Gastroesophageal sphincter (tissue), 4 donors: Measurements from ENCODE around the gene CCDC122. TPM values are rescaled to one million over a fixed set of nuclear protein-coding genes. Genes with fewer than 3 reads are reported as not detected.

ENCODE experiments used
- ATAC-seq: fragments of 150-250 bp; one replicate; pipeline ENCODE4 v1.9.1; 2016; ENCODE audit warnings: mild to moderate bottlenecking, moderate library complexity
- H3K27ac ChIP-seq, 4 donors: fragments of 200-600 bp; sonication (generic) in 3 of 4; 1 replicate in 3 of 4; 2 replicates in 1 of 4; pipeline ENCODE4 v1.5.1; 2016 to 2019
- H3K27me3 ChIP-seq: fragments of 200-600 bp; sonication (generic); one replicate; pipeline ENCODE4 v1.5.1; 2019
- H3K36me3 ChIP-seq, 2 donors: fragments of 200-600 bp; sonication (generic); one replicate each; pipeline ENCODE4 v1.5.1; 2019; ENCODE audit warnings: control low read depth in 1 of 2
- H3K4me1 ChIP-seq, 3 donors: fragments of 200-600 bp; sonication (generic); 1 replicate in 2 of 3; 2 replicates in 1 of 3; pipeline ENCODE4 v1.5.1; 2016 to 2019; ENCODE audit warnings: control low read depth in 2 of 3
- H3K4me3 ChIP-seq, 2 donors: fragments of 200-600 bp; sonication (generic); one replicate each; pipeline ENCODE4 v1.5.1; 2019; ENCODE audit warnings: mild to moderate bottlenecking in 1 of 2, moderate library complexity in 1 of 2
- H3K9me3 ChIP-seq, 3 donors: fragments of 200-600 bp; sonication (generic); one replicate each; pipeline ENCODE4 v1.5.1; 2017 to 2019; ENCODE audit warnings: control low read depth in 2 of 3
- EP300 ChIP-seq: sonication (generic); formaldehyde crosslinking; IDR thresholded peaks from one replicate; pipeline ENCODE4 v1.6.1; 2017; ENCODE audit warnings: antibody characterized with exemption, mild to moderate bottlenecking
- POLR2A ChIP-seq, 2 donors: fragments of 450-650 bp; IDR thresholded peaks; one replicate each; pipeline ENCODE4 v1.6.1; 2017; ENCODE audit warnings: antibody characterized with exemption in 2 of 2, mild to moderate bottlenecking in 2 of 2, moderate library complexity in 1 of 2
- POLR2AphosphoS5 ChIP-seq: sonication (generic); formaldehyde crosslinking; IDR thresholded peaks from one replicate; pipeline ENCODE4 v1.6.1; 2017; ENCODE audit warnings: antibody characterized with exemption
- WGBS, 2 donors: methylation state at CpG; one replicate each; pipeline ENCODE4 v1.1.5; 2018; ENCODE audit warnings: low coverage in 1 of 2; 5-methylcytosine and 5-hydroxymethylcytosine counted together
- total RNA-seq, 4 donors: library from RNA; depleted of rRNA; stranded (reverse); fragments of >200 nt; gene quantifications; one replicate each; pipeline ENCODE4 v1.1.0, GENCODE V29; 2016
- TF ChIP-seq, protein P1 (sequence below), 4 experiments: fragments of 200-600 bp in 2 of 4; fragments of 450-650 bp in 2 of 4; sonication (generic) in 1 of 4; IDR thresholded peaks; one replicate each; pipeline ENCODE4 v1.5.1; 2017 to 2019; ENCODE audit warnings: antibody characterized with exemption in 4 of 4, mild to moderate bottlenecking in 2 of 4, moderate library complexity in 2 of 4

The CCDC122 gene
- total RNA-seq, 4 donors from 2014 or later, result 3.6 to 5.3 (median 4.0) TPM

DNA sequence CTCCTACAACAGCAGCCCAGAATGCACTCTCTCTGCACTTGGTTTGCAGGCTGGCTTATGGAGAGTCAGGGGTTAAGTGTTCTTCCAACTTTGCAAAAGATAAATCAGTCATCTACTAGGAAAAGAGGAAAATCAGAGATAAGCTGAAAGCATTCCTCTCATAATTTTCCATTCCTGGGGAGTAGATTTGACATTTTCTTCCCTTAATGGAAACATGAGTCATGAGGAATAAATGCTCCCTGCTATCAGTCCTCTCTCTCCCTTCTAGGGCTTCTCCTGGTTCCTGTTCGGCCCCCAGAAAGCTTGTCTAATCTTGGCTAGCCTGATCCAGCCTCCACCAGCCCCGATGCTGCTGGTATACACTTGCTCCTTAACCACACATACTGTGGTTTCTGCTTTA lies 64.3 kb downstream of the CCDC122 start:
- no peak for ATAC-seq
- no peak overlapping the region for H3K27ac ChIP-seq
- TF ChIP-seq EP300, result no peak
- no peak for TF ChIP-seq POLR2A (IDR thresholded peaks at IDR 0.05)
- no peak for TF ChIP-seq POLR2AphosphoS5
- TF ChIP-seq, protein P1, sequence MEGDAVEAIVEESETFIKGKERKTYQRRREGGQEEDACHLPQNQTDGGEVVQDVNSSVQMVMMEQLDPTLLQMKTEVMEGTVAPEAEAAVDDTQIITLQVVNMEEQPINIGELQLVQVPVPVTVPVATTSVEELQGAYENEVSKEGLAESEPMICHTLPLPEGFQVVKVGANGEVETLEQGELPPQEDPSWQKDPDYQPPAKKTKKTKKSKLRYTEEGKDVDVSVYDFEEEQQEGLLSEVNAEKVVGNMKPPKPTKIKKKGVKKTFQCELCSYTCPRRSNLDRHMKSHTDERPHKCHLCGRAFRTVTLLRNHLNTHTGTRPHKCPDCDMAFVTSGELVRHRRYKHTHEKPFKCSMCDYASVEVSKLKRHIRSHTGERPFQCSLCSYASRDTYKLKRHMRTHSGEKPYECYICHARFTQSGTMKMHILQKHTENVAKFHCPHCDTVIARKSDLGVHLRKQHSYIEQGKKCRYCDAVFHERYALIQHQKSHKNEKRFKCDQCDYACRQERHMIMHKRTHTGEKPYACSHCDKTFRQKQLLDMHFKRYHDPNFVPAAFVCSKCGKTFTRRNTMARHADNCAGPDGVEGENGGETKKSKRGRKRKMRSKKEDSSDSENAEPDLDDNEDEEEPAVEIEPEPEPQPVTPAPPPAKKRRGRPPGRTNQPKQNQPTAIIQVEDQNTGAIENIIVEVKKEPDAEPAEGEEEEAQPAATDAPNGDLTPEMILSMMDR (IDR thresholded peaks at IDR 0.05), result no peak
- no peaks in the 10 kb centered on the region for H3K36me3 ChIP-seq
- H3K4me1 ChIP-seq, result peaks cover 0 to 6% (median 0%) of the 10 kb centered on the region in 3 donors
- no peaks in the 10 kb centered on the region for H3K9me3 ChIP-seq
- H3K4me3 ChIP-seq, result no peak overlapping the region
- 18 to 23% methylated on average over 2 of the region's 2 CpGs for WGBS, 2 donors
- no peaks in the 10 kb centered on the region for H3K27me3 ChIP-seq

DNA sequence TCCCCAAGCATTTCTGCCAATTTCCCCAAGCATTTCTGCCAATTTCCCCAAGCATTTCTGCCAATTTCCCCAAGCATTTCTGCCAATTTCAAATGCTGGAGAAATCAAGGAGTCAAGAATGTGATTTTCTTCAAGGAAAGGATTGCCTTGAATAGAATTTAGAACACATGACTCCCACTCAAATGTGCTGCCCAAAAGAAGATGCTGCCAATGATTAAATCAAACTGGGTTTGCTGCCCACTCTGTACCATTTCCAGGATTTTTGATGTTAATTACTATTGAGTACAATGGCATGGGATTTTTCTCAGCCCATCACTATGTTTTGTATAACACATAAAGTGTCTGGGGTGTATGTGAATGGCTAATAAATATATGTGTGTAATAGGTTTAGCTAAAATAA lies 70.9 kb downstream of the CCDC122 start:
- ATAC-seq, result no peak
- TF ChIP-seq, protein P1 (IDR thresholded peaks at IDR 0.05), result no peak
- TF ChIP-seq POLR2AphosphoS5 (no peak), EP300 (no peak), POLR2A (IDR thresholded peaks at IDR 0.05) (no peak)
- H3K27ac ChIP-seq, result no peak overlapping the region

DNA sequence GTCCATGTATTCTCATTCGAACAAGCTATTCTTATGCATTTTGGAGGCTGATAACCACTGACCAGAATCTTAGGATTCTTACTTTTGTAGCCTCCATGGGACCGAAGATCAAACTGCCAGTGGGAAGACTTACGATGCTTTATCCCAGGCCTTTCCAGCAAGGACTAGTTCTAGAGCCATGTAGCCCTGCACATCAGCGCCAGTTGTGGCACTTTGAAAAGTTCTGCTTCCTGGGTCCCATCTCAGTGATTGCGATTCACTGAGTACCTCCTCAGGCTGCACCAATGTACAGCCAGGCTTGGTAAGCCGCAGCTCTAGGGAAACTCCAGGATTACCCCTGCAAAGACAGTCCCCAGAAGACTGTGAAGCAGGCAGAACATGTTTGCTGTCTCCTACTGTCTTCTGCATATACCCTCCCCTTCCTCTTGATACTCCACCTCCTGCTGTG lies 73.8 kb downstream of the CCDC122 start:
- H3K9me3 ChIP-seq, result no peaks in the 10 kb centered on the region
- no peaks in the 10 kb centered on the region for H3K27me3 ChIP-seq
- H3K36me3 ChIP-seq, result no peaks in the 10 kb centered on the region
- peaks cover 0 to 8% (median 0%) of the 10 kb centered on the region in 3 donors for H3K4me1 ChIP-seq
- H3K4me3 ChIP-seq, result no peak overlapping the region
- TF ChIP-seq, protein P1 (IDR thresholded peaks at IDR 0.05), result no peak
- no peak for ATAC-seq
- WGBS, 2 donors, result 90% methylated on average over 5 of the region's 6 CpGs; no CpG with 5 or more reads in 1 of the 2 donors
- no peak overlapping the region for H3K27ac ChIP-seq

More for the DNA sequence above, 70.9 kb downstream of the CCDC122 start:
- Histone ChIP-seq H3K4me3 (no peak overlapping the region), H3K36me3 (no peaks in the 10 kb centered on the region), H3K9me3 (no peaks in the 10 kb centered on the region), H3K4me1 (peaks cover 0 to 8% (median 0%) of the 10 kb centered on the region in 3 donors), H3K27me3 (no peaks in the 10 kb centered on the region)

DNA sequence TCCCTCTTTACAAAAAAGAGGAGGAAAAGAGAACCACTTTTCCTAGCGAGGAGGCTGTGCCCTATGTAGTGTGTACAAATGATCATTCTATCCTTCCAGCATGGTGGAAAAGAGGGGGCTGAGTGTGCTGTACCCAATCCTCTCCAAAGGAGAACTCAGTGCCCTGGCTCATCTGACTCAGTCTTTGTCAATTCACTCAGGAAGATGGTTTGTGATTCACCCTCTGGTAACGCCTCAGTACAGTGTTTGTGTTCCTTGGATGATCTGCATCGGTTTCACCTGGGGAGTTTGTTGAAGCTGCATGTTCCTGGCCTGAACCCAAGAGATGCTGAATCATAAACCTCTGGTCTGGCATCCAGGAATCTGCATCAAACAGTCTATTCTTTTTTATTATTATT lies 74.5 kb downstream of the CCDC122 start:
- Histone ChIP-seq H3K27me3 (no peaks in the 10 kb centered on the region), H3K4me3 (no peak overlapping the region), H3K4me1 (peaks cover 0 to 8% (median 0%) of the 10 kb centered on the region in 3 donors), H3K9me3 (no peaks in the 10 kb centered on the region), H3K27ac (peak overlapping the region in 2 of 4 donors; percentile 48 to 60), H3K36me3 (no peaks in the 10 kb centered on the region)
- 14 to 32% methylated on average over 2 to 3 of the region's 3 CpGs for WGBS, 2 donors
- TF ChIP-seq, protein P1 (IDR thresholded peaks at IDR 0.05), result no peak
- no peak for TF ChIP-seq POLR2A (IDR thresholded peaks at IDR 0.05)
- no peak for TF ChIP-seq POLR2AphosphoS5
- TF ChIP-seq EP300, result no peak
- ATAC-seq, result no peak

DNA sequence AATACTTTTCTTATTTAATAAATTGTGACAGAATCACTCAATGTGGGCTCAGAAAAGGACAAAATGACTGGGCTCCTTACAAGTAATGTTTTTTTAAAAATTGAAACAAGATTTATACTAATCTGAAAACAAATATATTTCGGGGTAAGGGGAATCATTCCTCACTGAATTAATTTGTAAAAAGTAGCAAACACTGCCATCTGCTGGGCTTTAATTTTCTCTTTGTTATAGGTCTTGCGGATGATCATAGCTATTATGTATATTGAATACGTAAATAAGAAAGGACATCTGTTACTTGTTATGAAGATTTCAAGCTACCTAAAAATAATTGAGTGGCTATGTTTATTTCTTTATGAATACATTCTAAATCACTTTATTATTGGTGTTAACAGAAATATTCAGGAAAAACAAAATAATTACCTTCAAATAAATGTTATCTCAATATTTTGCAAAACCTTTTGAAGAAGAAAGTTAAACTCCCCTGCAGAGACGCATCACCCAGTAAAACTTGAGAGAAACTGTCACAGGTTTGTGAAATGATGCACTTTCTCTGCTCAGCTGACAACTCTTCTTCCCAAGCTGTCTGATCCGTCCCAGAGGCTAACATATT lies 75.0 kb downstream of the CCDC122 start:
- 0 to 14% methylated on average over 5 of the region's 5 CpGs for WGBS, 2 donors
- H3K9me3 ChIP-seq, result no peaks in the 10 kb centered on the region
- no peaks in the 10 kb centered on the region for H3K36me3 ChIP-seq
- H3K27ac ChIP-seq, result peak overlapping the region in 2 of 4 donors; percentile 48 to 60
- ATAC-seq, result no peak
- no peak overlapping the region for H3K4me3 ChIP-seq
- H3K4me1 ChIP-seq, result peaks cover 0 to 8% (median 0%) of the 10 kb centered on the region in 3 donors
- H3K27me3 ChIP-seq, result no peaks in the 10 kb centered on the region
- TF ChIP-seq, protein P1 (IDR thresholded peaks at IDR 0.05), result peak; percentile 37 to 60 (median 56)
- TF ChIP-seq EP300 (no peak), POLR2AphosphoS5 (no peak), POLR2A (IDR thresholded peaks at IDR 0.05) (no peak)
